Measurements from ENCODE around the gene CD226.
"Not testable (repeated sequence)": the region's sequence is repeated elsewhere in the genome, so short reads cannot be mapped to it uniquely, and the experiment has no call there.

The CD226 gene

DNA sequence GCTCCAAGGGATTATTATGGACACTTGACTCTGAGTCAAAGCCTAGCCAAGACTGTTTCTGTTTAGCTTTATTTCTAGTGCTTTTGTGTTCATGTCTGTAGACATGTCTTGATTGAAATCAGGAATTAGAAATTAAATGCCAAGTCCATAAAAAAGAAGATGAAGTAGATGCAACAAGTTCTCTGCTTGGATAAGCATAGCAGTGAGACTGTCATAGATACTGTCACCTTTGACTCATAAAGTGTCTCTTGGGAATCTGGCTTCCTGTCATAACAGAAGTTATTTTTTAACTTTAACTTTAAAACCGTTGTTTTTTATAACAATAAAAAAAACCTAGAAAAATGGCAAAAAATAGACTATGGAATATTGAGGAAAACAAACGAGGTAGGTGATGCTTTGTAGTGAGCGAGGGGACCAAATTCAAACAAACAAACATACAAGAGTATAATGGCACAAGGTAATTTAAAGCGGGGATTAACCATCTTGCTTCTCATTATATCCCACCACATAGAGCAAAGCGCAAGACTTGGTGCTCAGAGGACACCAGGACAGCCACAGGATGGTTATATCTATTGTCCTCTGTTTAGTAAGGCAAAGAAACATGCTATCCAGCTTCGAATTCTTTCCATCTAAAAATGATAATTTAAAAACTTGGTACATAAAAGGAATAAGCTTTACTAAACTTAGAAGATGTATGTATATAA, 64.6 kb downstream of the CD226 start:
- Histone ChIP-seq H3K79me2 (ENCODE audit: insufficient read depth, low read length) (no peaks in the 10 kb centered on the region), H3K4me3 (ENCODE audit: low read depth in 1 of 2, low read length in 2 of 2) (no peak overlapping the region), H3K9ac (ENCODE audit: low read depth, low read length) (no peak overlapping the region), H2AFZ (ENCODE audit: low read depth, low read length) (no peak overlapping the region), H4K20me1 (ENCODE audit: insufficient read depth, low read length) (no peaks in the 10 kb centered on the region), H3K27me3 (ENCODE audit: insufficient read depth, low read length, poor library complexity) (no peaks in the 10 kb centered on the region), H3K36me3 (ENCODE audit: insufficient read depth, low read length) (no peaks in the 10 kb centered on the region), H3K9me3 (ENCODE audit: insufficient read depth, low read length, severe bottlenecking) (no peaks in the 10 kb centered on the region), H3K4me1 (ENCODE audit: insufficient read depth, low read length) (no peaks in the 10 kb centered on the region), H3K27ac (ENCODE audit: low read length) (no peak overlapping the region), H3K4me2 (ENCODE audit: insufficient read depth, low read length) (no peak overlapping the region)
- DNase-seq (no peak), ATAC-seq (ENCODE audit: insufficient read depth, low read depth) (no peak)
- TF ChIP-seq, protein P1, sequence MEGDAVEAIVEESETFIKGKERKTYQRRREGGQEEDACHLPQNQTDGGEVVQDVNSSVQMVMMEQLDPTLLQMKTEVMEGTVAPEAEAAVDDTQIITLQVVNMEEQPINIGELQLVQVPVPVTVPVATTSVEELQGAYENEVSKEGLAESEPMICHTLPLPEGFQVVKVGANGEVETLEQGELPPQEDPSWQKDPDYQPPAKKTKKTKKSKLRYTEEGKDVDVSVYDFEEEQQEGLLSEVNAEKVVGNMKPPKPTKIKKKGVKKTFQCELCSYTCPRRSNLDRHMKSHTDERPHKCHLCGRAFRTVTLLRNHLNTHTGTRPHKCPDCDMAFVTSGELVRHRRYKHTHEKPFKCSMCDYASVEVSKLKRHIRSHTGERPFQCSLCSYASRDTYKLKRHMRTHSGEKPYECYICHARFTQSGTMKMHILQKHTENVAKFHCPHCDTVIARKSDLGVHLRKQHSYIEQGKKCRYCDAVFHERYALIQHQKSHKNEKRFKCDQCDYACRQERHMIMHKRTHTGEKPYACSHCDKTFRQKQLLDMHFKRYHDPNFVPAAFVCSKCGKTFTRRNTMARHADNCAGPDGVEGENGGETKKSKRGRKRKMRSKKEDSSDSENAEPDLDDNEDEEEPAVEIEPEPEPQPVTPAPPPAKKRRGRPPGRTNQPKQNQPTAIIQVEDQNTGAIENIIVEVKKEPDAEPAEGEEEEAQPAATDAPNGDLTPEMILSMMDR (IDR thresholded peaks at IDR 0.05; ENCODE audit: borderline replicate concordance, extremely low read depth, low read length, poor library complexity, severe bottlenecking), result no peak
- TF ChIP-seq EZH2 (IDR thresholded peaks at IDR 0.05; ENCODE audit: borderline replicate concordance, low read depth, low read length, severe bottlenecking), result no peak

DNA sequence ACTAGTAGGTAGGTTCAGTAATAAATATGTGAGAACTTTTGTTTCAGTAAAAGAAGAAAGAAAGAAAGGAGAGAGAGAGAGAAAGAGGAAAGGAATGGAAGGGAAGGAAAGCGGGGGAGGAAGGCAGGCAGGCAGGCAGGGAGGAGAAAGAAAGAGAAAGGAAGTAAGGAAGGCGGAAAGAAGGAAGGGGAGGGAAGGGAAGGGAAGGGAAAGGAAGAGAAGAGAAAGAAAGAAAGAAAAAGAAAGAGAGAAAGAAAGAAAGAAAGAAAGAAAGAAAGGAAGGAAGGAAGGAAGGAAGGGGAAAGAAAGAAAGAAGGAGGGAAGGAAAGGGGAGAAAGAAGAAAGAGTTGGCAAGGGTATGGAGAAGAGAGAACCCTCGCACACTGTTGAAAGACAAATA, 67.6 kb downstream of the CD226 start:
- Histone ChIP-seq H3K4me1 (ENCODE audit: insufficient read depth, low read length) (no peaks in the 10 kb centered on the region), H3K4me2 (ENCODE audit: insufficient read depth, low read length) (no peak overlapping the region), H3K79me2 (ENCODE audit: insufficient read depth, low read length) (no peaks in the 10 kb centered on the region), H2AFZ (ENCODE audit: low read depth, low read length) (no peak overlapping the region), H3K9ac (ENCODE audit: low read depth, low read length) (no peak overlapping the region), H3K27me3 (ENCODE audit: insufficient read depth, low read length, poor library complexity) (no peaks in the 10 kb centered on the region), H3K36me3 (ENCODE audit: insufficient read depth, low read length) (no peaks in the 10 kb centered on the region), H4K20me1 (ENCODE audit: insufficient read depth, low read length) (no peaks in the 10 kb centered on the region), H3K4me3 (ENCODE audit: low read depth in 1 of 2, low read length in 2 of 2) (no peak overlapping the region), H3K9me3 (ENCODE audit: insufficient read depth, low read length, severe bottlenecking) (no peaks in the 10 kb centered on the region), H3K27ac (ENCODE audit: low read length) (no peak overlapping the region)
- DNase-seq (no peak), ATAC-seq (ENCODE audit: insufficient read depth, low read depth) (no peak)
- TF ChIP-seq, protein P1 (IDR thresholded peaks at IDR 0.05; ENCODE audit: borderline replicate concordance, extremely low read depth, low read length, poor library complexity, severe bottlenecking), result no peak

DNA sequence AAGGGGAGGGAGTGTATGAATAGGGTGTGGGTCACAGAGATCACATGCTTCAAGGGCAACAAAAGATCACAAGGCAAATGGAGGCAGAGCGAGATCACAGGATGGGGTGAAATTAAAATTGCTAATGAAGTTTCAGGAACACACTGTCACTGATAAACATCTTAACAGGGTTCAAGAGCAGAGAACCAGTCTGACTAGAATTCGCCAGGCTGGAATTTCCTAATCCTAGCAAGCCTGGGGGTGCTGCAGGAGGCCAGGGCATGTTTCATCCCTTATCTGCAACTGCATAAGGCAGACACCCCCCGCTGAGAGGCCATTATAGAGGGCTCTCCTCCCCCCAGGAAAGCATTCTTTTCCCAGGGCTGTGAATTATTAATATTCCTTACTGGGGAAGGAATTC, 68.6 kb downstream of the CD226 start:
- not testable (repeated sequence) for H4K20me1 ChIP-seq (ENCODE audit: insufficient read depth, low read length); H3K36me3 ChIP-seq (ENCODE audit: insufficient read depth, low read length); H3K4me1 ChIP-seq (ENCODE audit: insufficient read depth, low read length); H3K27me3 ChIP-seq (ENCODE audit: insufficient read depth, low read length, poor library complexity); H3K4me2 ChIP-seq (ENCODE audit: insufficient read depth, low read length); H3K27ac ChIP-seq (ENCODE audit: low read length); H3K9me3 ChIP-seq (ENCODE audit: insufficient read depth, low read length, severe bottlenecking); ATAC-seq (ENCODE audit: insufficient read depth, low read depth); H3K9ac ChIP-seq (ENCODE audit: low read depth, low read length); H2AFZ ChIP-seq (ENCODE audit: low read depth, low read length); H3K4me3 ChIP-seq (ENCODE audit: low read depth in 1 of 2, low read length in 2 of 2); H3K79me2 ChIP-seq (ENCODE audit: insufficient read depth, low read length); DNase-seq

DNA sequence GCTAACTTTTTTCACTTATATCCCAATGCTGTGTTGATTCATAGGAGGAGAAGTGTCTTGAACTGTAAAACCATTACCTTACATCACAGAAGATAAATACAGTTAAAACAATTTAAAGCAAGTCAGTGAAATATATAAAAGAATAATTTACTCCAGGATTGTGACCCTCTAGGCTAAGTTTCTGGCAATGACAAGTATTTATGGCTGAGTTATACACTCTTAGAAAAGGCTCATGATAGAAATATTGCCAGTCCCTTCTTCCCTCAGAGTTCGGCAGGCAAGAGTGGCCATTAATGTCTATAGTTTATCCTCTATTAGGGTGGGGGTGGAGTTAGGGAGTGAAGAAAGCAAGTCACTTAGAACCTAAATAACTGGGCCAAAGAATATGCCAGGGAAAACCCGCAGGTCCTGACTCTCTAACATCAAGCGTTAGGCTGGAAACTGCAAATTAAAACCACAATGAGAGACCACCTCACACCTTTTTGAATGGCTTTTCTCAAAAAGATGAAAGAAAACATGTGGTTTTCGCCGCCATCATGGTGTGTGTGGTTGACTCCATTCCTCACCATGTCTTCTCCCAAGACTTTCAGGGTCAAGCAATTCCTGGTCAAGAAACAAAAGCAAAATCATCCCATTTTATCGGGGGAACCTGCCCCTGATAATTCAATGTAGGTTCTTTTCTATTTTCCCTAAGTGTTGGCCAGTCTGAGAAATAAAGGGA, 69.3 kb downstream of the CD226 start:
- H2AFZ ChIP-seq (ENCODE audit: low read depth, low read length), result no peak overlapping the region
- no peaks in the 10 kb centered on the region for H3K79me2 ChIP-seq (ENCODE audit: insufficient read depth, low read length)
- no peak overlapping the region for H3K9ac ChIP-seq (ENCODE audit: low read depth, low read length)
- no peaks in the 10 kb centered on the region for H3K4me1 ChIP-seq (ENCODE audit: insufficient read depth, low read length)
- no peak overlapping the region for H3K4me2 ChIP-seq (ENCODE audit: insufficient read depth, low read length)
- no peaks in the 10 kb centered on the region for H4K20me1 ChIP-seq (ENCODE audit: insufficient read depth, low read length)
- no peak overlapping the region for H3K27ac ChIP-seq (ENCODE audit: low read length)
- H3K4me3 ChIP-seq (ENCODE audit: low read depth in 1 of 2, low read length in 2 of 2), result no peak overlapping the region
- no peaks in the 10 kb centered on the region for H3K9me3 ChIP-seq (ENCODE audit: insufficient read depth, low read length, severe bottlenecking)
- H3K27me3 ChIP-seq (ENCODE audit: insufficient read depth, low read length, poor library complexity), result no peaks in the 10 kb centered on the region
- no peaks in the 10 kb centered on the region for H3K36me3 ChIP-seq (ENCODE audit: insufficient read depth, low read length)
- ATAC-seq (ENCODE audit: insufficient read depth, low read depth) (no peak), DNase-seq (no peak)
- TF ChIP-seq, protein P1 (IDR thresholded peaks at IDR 0.05; ENCODE audit: borderline replicate concordance, extremely low read depth, low read length, poor library complexity, severe bottlenecking), result no peak
- TF ChIP-seq EZH2 (IDR thresholded peaks at IDR 0.05; ENCODE audit: borderline replicate concordance, low read depth, low read length, severe bottlenecking), result no peak
